Limb (tissue), 2 donors: ENCODE data around the gene GTSF1L.
"Not testable (repeated sequence)": the region's sequence is repeated elsewhere in the genome, so short reads cannot be mapped to it uniquely, and the experiment has no call there.

Source experiments
- DNase-seq, 2 donors: peaks; one replicate each; pipeline ENCODE4 v3.0.0-alpha.2; 2016; ENCODE audit errors: extremely low spot score in 2 of 2

Gene GTSF1L

GRCh38 chr20:43726811-43727338 lies at the start of gene GTSF1L:
TSS of gene GTSF1L (minus strand) at chr20:43727002. CDS start at chr20:43726694, 308 bp downstream.
- no peak for DNase-seq

- DNase-seq: no peak
Measured at GRCh38 chr20:43774754-43775153, 48.0 kb upstream of the GTSF1L start.

GRCh38 chr20:43771503-43772190 lies 44.8 kb upstream of the GTSF1L start:
- DNase-seq: no peak

- DNase-seq: no peak
Measured at GRCh38 chr20:43770342-43770741, 43.5 kb upstream of the GTSF1L start.

GRCh38 chr20:43767686-43768474 lies 41.1 kb upstream of the GTSF1L start:
- no peak for DNase-seq

- DNase-seq: no peak
Measured at GRCh38 chr20:43766917-43767316, 40.1 kb upstream of the GTSF1L start.

GRCh38 chr20:43766385-43766784 lies 39.6 kb upstream of the GTSF1L start:
- DNase-seq: no peak

GRCh38 chr20:43765916-43766315 lies 39.1 kb upstream of the GTSF1L start:
- peak in 1 of 2 donors; percentile 12 for DNase-seq

- no peak for DNase-seq
Measured at GRCh38 chr20:43762911-43763310, 36.1 kb upstream of the GTSF1L start.

GRCh38 chr20:43761386-43762340 lies 34.9 kb upstream of the GTSF1L start:
- DNase-seq: no peak

GRCh38 chr20:43757888-43758287 lies 31.1 kb upstream of the GTSF1L start:
- not testable (repeated sequence) for DNase-seq

- no peak for DNase-seq
Measured at GRCh38 chr20:43755851-43756250, 29.0 kb upstream of the GTSF1L start.

- DNase-seq: no peak
Measured at GRCh38 chr20:43755390-43755789, 28.6 kb upstream of the GTSF1L start.

GRCh38 chr20:43752561-43753301 lies 25.9 kb upstream of the GTSF1L start:
- no peak for DNase-seq

- DNase-seq: no peak
Measured at GRCh38 chr20:43752051-43752360, 25.2 kb upstream of the GTSF1L start.

- DNase-seq: no peak
Measured at GRCh38 chr20:43751167-43752050, 24.6 kb upstream of the GTSF1L start.

- no peak for DNase-seq
Measured at GRCh38 chr20:43750774-43751166, 24.0 kb upstream of the GTSF1L start.

- DNase-seq: peak in 1 of 2 donors; percentile 87
Measured at GRCh38 chr20:43749734-43750294, 23.0 kb upstream of the GTSF1L start.

- DNase-seq: no peak
Measured at GRCh38 chr20:43748274-43748673, 21.5 kb upstream of the GTSF1L start.
